NCI-H524 treated with DMSO at 0.1 percent for 48 hours (cell line): Measurements from ENCODE around the gene MX2.

Experiments used
- DNase-seq: peaks from one replicate; lab custom pipeline; 2025; lab: John Stamatoyannopoulos, UW

The MX2 gene

GRCh38 chr21:41365377-41366107 is 3.7 kb downstream of the MX2 start:
- DNase-seq: no peak

GRCh38 chr21:41366522-41367151 is 4.8 kb downstream of the MX2 start:
- DNase-seq: no peak

- DNase-seq: no peak
Measured at GRCh38 chr21:41367301-41367944, 5.6 kb downstream of the MX2 start.

GRCh38 chr21:41367945-41368734 is 6.3 kb downstream of the MX2 start:
- no peak for DNase-seq

GRCh38 chr21:41368735-41369104 is 6.9 kb downstream of the MX2 start:
- no peak for DNase-seq

- no peak for DNase-seq
Measured at GRCh38 chr21:41369105-41369919, 7.5 kb downstream of the MX2 start.

GRCh38 chr21:41369920-41370839 is 8.4 kb downstream of the MX2 start:
- no peak for DNase-seq

GRCh38 chr21:41370840-41371684 is 9.2 kb downstream of the MX2 start:
- no peak for DNase-seq

GRCh38 chr21:41371685-41372030 is 9.8 kb downstream of the MX2 start:
- no peak for DNase-seq

GRCh38 chr21:41373253-41373652 is 11.4 kb downstream of the MX2 start:
- no peak for DNase-seq

- no peak for DNase-seq
Measured at GRCh38 chr21:41373763-41374162, 11.9 kb downstream of the MX2 start.

GRCh38 chr21:41374177-41374712 is 12.4 kb downstream of the MX2 start:
- DNase-seq: no peak

- DNase-seq: no peak
Measured at GRCh38 chr21:41374867-41375533, 13.2 kb downstream of the MX2 start.

GRCh38 chr21:41375875-41376274 is 14.0 kb downstream of the MX2 start:
- no peak for DNase-seq

GRCh38 chr21:41377715-41378114 is 15.9 kb downstream of the MX2 start:
- no peak for DNase-seq

- DNase-seq: no peak
Measured at GRCh38 chr21:41378849-41379248, 17.0 kb downstream of the MX2 start.

- DNase-seq: no peak
Measured at GRCh38 chr21:41379901-41380300, 18.1 kb downstream of the MX2 start.

- no peak for DNase-seq
Measured at GRCh38 chr21:41381731-41382130, 19.9 kb downstream of the MX2 start.
